Measurements from ENCODE around the gene DKK1. TPM values are rescaled to one million over a fixed set of nuclear protein-coding genes. Genes with fewer than 3 reads are reported as not detected.

DKK1 gene
- total RNA-seq, 1 donor from 2014 or later: 2.5 TPM

DNA sequence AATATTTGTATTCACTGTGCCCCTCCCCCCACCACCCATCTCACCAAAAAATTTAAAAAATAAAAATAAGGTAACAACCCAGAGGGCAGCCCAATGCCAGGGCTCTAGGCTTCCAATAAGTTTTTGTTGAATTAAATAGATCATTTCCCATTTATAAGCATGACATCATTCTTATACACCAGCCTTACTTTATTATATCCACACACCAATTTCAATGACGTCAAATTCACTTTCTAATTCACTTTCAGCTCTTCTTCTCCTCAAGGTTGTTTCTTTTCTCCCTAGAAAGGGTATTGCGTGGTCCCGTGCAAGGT lies 1.2 kb upstream of the DKK1 start:
- H3K27ac ChIP-seq: no peak overlapping the region
- intact Hi-C loops (cut with DNase I): loop anchor here (5.0 kb wide), 1 partner anchor 169 kb away; no protein-coding TSS in a partner anchor
- H3K4me3 ChIP-seq: peak overlapping the region; percentile 61
- H3K36me3 ChIP-seq: no peaks in the 10 kb centered on the region
- TF ChIP-seq, protein P1, sequence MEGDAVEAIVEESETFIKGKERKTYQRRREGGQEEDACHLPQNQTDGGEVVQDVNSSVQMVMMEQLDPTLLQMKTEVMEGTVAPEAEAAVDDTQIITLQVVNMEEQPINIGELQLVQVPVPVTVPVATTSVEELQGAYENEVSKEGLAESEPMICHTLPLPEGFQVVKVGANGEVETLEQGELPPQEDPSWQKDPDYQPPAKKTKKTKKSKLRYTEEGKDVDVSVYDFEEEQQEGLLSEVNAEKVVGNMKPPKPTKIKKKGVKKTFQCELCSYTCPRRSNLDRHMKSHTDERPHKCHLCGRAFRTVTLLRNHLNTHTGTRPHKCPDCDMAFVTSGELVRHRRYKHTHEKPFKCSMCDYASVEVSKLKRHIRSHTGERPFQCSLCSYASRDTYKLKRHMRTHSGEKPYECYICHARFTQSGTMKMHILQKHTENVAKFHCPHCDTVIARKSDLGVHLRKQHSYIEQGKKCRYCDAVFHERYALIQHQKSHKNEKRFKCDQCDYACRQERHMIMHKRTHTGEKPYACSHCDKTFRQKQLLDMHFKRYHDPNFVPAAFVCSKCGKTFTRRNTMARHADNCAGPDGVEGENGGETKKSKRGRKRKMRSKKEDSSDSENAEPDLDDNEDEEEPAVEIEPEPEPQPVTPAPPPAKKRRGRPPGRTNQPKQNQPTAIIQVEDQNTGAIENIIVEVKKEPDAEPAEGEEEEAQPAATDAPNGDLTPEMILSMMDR (IDR thresholded peaks at IDR 0.05): no peak
- DNase-seq: no peak
- H3K4me1 ChIP-seq: peaks cover 18% of the 10 kb centered on the region
- H3K27me3 ChIP-seq (ENCODE audit: low read depth): peaks cover 36% of the 10 kb centered on the region
- H3K9me3 ChIP-seq: no peaks in the 10 kb centered on the region
- no peak for ATAC-seq

DNA sequence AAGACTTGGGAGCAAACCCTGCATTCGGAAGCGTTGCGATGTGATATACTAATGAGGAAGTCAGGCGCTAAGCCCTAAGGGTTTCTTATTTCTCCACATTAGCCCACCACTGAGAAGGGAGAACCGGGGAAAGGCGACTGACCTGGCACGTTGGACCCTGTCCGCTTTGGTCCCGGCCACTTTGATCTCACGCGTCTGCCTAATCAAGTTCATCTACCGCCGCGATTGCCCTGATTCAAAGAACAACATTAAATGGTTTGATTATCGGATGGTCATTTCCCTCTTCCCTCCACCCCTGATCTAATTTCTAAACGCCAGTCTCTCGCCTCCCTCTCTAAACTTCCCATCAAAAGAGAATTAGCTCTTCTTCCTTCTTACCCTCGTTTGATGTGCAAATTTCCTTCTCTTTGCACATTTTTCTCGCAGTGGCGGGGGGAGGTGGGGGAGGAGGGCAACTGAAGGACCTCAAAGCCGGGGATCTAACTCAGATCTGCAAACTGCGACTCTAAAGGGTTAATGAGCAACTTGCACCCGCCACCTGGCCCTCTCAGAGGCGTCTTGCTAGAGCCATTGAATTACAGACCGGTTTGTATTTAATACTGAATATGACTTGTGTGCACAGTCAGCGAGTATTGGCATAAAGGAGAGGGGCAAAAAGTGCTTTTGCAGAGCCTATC lies 687 bp upstream of the DKK1 start:
- Histone ChIP-seq H3K27me3 (ENCODE audit: low read depth) (peaks cover 34% of the 10 kb centered on the region), H3K27ac (no peak overlapping the region), H3K4me3 (peak overlapping the region; percentile 61), H3K9me3 (no peaks in the 10 kb centered on the region), H3K4me1 (peaks cover 18% of the 10 kb centered on the region), H3K36me3 (no peaks in the 10 kb centered on the region)
- DNase-seq (no peak), ATAC-seq (peak in 1 of 2 donors; percentile 29)
- intact Hi-C loops (cut with DNase I): loop anchor here (5.0 kb wide), 1 partner anchor 169 kb away; no protein-coding TSS in a partner anchor
- TF ChIP-seq, protein P1 (IDR thresholded peaks at IDR 0.05): no peak

GRCh38 chr10:52314822-52315552 lies 906 bp downstream of the DKK1 start:
- peak; percentile 23 to 39 for ATAC-seq
- Histone ChIP-seq H3K4me3 (peak overlapping the region; percentile 61), H3K27me3 (ENCODE audit: low read depth) (peaks cover 29% of the 10 kb centered on the region), H3K4me1 (peaks cover 18% of the 10 kb centered on the region), H3K27ac (no peak overlapping the region), H3K9me3 (no peaks in the 10 kb centered on the region), H3K36me3 (no peaks in the 10 kb centered on the region)
- TF ChIP-seq, protein P1 (IDR thresholded peaks at IDR 0.05): no peak
- no peak for DNase-seq
- intact Hi-C loops (cut with DNase I): loop anchor here (5.0 kb wide), 1 partner anchor 167 kb away; no protein-coding TSS in a partner anchor

DNA sequence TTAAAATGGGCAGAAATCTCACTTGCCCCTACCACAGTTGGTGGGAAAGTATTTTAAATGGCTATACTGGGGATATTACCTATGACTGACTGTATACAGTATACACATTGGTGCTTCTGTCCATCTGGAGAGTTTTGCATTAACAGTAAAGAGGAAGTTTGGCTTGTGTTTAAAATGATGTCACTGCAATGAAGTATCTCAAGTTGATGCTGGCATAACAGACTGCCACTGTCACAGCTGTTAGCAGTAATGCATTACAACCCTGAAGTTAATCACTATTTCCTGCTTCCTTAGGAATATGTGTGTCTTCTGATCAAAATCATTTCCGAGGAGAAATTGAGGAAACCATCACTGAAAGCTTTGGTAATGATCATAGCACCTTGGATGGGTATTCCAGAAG lies 1.9 kb downstream of the DKK1 start:
- DNase-seq (no peak), ATAC-seq (no peak)
- H3K36me3 ChIP-seq: no peaks in the 10 kb centered on the region
- peaks cover 23% of the 10 kb centered on the region for H3K27me3 ChIP-seq (ENCODE audit: low read depth)
- H3K27ac ChIP-seq: no peak overlapping the region
- intact Hi-C loops (cut with DNase I): no loop called here
- no peaks in the 10 kb centered on the region for H3K9me3 ChIP-seq
- TF ChIP-seq, protein P1 (IDR thresholded peaks at IDR 0.05): no peak
- H3K4me3 ChIP-seq: no peak overlapping the region
- peaks cover 18% of the 10 kb centered on the region for H3K4me1 ChIP-seq

- Histone ChIP-seq H3K9me3 (no peaks in the 10 kb centered on the region), H3K4me1 (peaks cover 18% of the 10 kb centered on the region), H3K36me3 (no peaks in the 10 kb centered on the region), H3K4me3 (no peak overlapping the region), H3K27me3 (ENCODE audit: low read depth) (peaks cover 21% of the 10 kb centered on the region), H3K27ac (no peak overlapping the region)
- TF ChIP-seq, protein P1 (IDR thresholded peaks at IDR 0.05): no peak
- intact Hi-C loops (cut with DNase I): no loop called here
- DNase-seq (no peak), ATAC-seq (no peak)
Measured at GRCh38 chr10:52316500-52316899, 2.4 kb downstream of the DKK1 start.
